ENCODE results near the gene ALX1.

The ALX1 gene

GRCh38 chr12:85348779-85349178 is 68.8 kb downstream of the ALX1 start:
- Mint-ChIP-seq H3K4me1 (no peaks in the 10 kb centered on the region), H3K36me3 (no peaks in the 10 kb centered on the region), H3K9me3 (no peaks in the 10 kb centered on the region), H3K27ac (no peak overlapping the region), H3K27me3 (no peaks in the 10 kb centered on the region), H3K4me3 (no peak overlapping the region)
- ATAC-seq: no peak

DNA sequence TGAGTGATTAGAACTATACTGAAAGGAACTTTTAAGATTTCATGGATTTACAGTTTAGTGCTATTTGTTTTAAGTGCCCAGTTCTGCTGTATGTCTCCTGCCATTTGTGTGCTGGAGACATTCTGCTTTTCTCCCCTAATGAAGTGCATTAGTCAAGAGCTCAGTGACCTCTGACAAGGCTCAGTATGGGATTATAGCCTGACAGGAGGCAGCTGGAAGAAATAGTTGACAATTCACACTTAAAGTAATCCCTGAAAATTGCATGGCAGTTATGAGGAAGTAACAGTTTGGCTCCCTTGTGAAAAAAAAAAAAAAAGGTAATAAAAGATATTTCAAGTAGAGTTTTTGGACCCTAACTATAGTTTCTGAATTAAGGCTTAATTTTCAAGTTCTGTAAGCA is 70.3 kb downstream of the ALX1 start:
- H3K27ac Mint-ChIP-seq: no peak overlapping the region
- no peak overlapping the region for H3K4me3 Mint-ChIP-seq
- no peaks in the 10 kb centered on the region for H3K27me3 Mint-ChIP-seq
- H3K4me1 Mint-ChIP-seq: no peaks in the 10 kb centered on the region
- H3K36me3 Mint-ChIP-seq: no peaks in the 10 kb centered on the region
- H3K9me3 Mint-ChIP-seq: no peaks in the 10 kb centered on the region
- ATAC-seq: no peak
